Activated CD4-positive, alpha-beta memory T cell treated with anti-CD3 and anti-CD28 coated beads for 36 hours (primary cell): ENCODE results near the gene WAPL. TPM values are rescaled to one million over a fixed set of nuclear protein-coding genes. Genes with fewer than 3 reads are reported as not detected.
"Not testable (repeated sequence)": the region's sequence is repeated elsewhere in the genome, so short reads cannot be mapped to it uniquely, and the experiment has no call there.

Experiments used
- CTCF ChIA-PET: fragments of 350-600 bp; sonication (Branson Sonifier 250); formaldehyde crosslinking; loops from one replicate; lab custom pipeline; 2021; ENCODE audit warnings: antibody characterized with exemption, inconsistent platforms; lab: Charles Lee
- POLR2A ChIA-PET: fragments of 350-600 bp; sonication (Branson Sonifier 250); formaldehyde crosslinking; loops from one replicate; lab custom pipeline; 2021; ENCODE audit warnings: antibody characterized with exemption; lab: Charles Lee
- DNase-seq: peaks from one replicate; pipeline ENCODE4 v3.0.0-alpha.2; 2020
- H3K27ac Mint-ChIP-seq: one replicate; pipeline ENCODE4 v1.8.0; 2021; ENCODE audit warnings: mixed read lengths
- H3K27me3 Mint-ChIP-seq: one replicate; pipeline ENCODE4 v1.8.0; 2021; ENCODE audit warnings: mixed read lengths
- H3K36me3 Mint-ChIP-seq: one replicate; pipeline ENCODE4 v1.8.0; 2021; ENCODE audit warnings: mixed read lengths
- H3K4me1 Mint-ChIP-seq: one replicate; pipeline ENCODE4 v1.8.0; 2021; ENCODE audit warnings: low read depth, mixed read lengths
- H3K4me3 Mint-ChIP-seq: one replicate; pipeline ENCODE4 v1.8.0; 2021; ENCODE audit warnings: mild to moderate bottlenecking, mixed read lengths
- H3K9me3 Mint-ChIP-seq: one replicate; pipeline ENCODE4 v1.8.0; 2021; ENCODE audit warnings: mixed read lengths
- intact Hi-C: fragments of 100-400 bp; cut with micrococcal nuclease; formaldehyde crosslinking; loops from one replicate; pipeline ENCODE4 v1.15.1; 2023
- total RNA-seq, 2 experiments: library from RNA; stranded (reverse); gene quantifications; one replicate each; pipeline ENCODE4 v1.2.3, GENCODE V29; 2021

WAPL gene
- total RNA-seq, 2 experiments from 2014 or later = 43.6 to 44.6 TPM

- Mint-ChIP-seq H3K4me1 (peaks cover 9% of the 10 kb centered on the region), H3K36me3 (no peaks in the 10 kb centered on the region), H3K27me3 (peaks cover 24% of the 10 kb centered on the region), H3K27ac (no peak overlapping the region), H3K4me3 (no peak overlapping the region), H3K9me3 (no peaks in the 10 kb centered on the region)
- DNase-seq = no peak
- POLR2A ChIA-PET = no interaction called here
- intact Hi-C loops = no loop called here
- CTCF ChIA-PET = interaction anchor here (0.6 to 1.4 kb wide), 2 partner anchors 193 to 213 kb away, joined by 3 to 6 read pairs; no protein-coding TSS in a partner anchor
Observed at GRCh38 chr10:86391986-86392722, 129.4 kb downstream of the WAPL start.

- ChIA-PET POLR2A (no interaction called here), CTCF (interaction anchor here (1.4 to 4.6 kb wide), 3 partner anchors 9 to 194 kb away, joined by 6 to 22 read pairs (median 8); no protein-coding TSS in a partner anchor)
- Mint-ChIP-seq H3K4me3 (no peak overlapping the region), H3K4me1 (peaks cover 9% of the 10 kb centered on the region), H3K9me3 (no peaks in the 10 kb centered on the region), H3K27ac (no peak overlapping the region), H3K27me3 (peaks cover 24% of the 10 kb centered on the region), H3K36me3 (no peaks in the 10 kb centered on the region)
- intact Hi-C loops = no loop called here
- no peak for DNase-seq
Observed at GRCh38 chr10:86391236-86391840, 130.3 kb downstream of the WAPL start.

GRCh38 chr10:86390337-86391120, 131.1 kb downstream of the WAPL start:
- no peaks in the 10 kb centered on the region for H3K36me3 Mint-ChIP-seq
- H3K4me3 Mint-ChIP-seq = no peak overlapping the region
- H3K4me1 Mint-ChIP-seq = peaks cover 9% of the 10 kb centered on the region
- intact Hi-C loops = no loop called here
- no peak for DNase-seq
- POLR2A ChIA-PET = no interaction called here
- H3K9me3 Mint-ChIP-seq = no peaks in the 10 kb centered on the region
- CTCF ChIA-PET = interaction anchor here (1.7 to 4.6 kb wide), 3 partner anchors 9 to 195 kb away, joined by 7 to 22 read pairs (median 8); no protein-coding TSS in a partner anchor
- no peak overlapping the region for H3K27ac Mint-ChIP-seq
- peaks cover 24% of the 10 kb centered on the region for H3K27me3 Mint-ChIP-seq

GRCh38 chr10:86389441-86390193, 132.0 kb downstream of the WAPL start:
- peak; percentile 39 for DNase-seq
- CTCF ChIA-PET = interaction anchor here (1.4 to 4.6 kb wide), 4 partner anchors 8 to 196 kb away, joined by 3 to 22 read pairs (median 8); no protein-coding TSS in a partner anchor
- Mint-ChIP-seq H3K27me3 (peaks cover 27% of the 10 kb centered on the region), H3K4me3 (peak overlapping the region; percentile 64), H3K4me1 (peaks cover 9% of the 10 kb centered on the region), H3K27ac (no peak overlapping the region), H3K36me3 (no peaks in the 10 kb centered on the region), H3K9me3 (no peaks in the 10 kb centered on the region)
- POLR2A ChIA-PET = no interaction called here
- intact Hi-C loops = no loop called here

GRCh38 chr10:86389109-86389440, 132.5 kb downstream of the WAPL start:
- CTCF ChIA-PET = interaction anchor here (1.4 to 4.6 kb wide), 3 partner anchors 11 to 197 kb away, joined by 3 to 22 read pairs (median 7); no protein-coding TSS in a partner anchor
- POLR2A ChIA-PET, DNase-seq, H3K36me3 Mint-ChIP-seq, H3K4me1 Mint-ChIP-seq, H3K9me3 Mint-ChIP-seq, intact Hi-C loops, H3K27ac Mint-ChIP-seq: not testable (repeated sequence)
- Mint-ChIP-seq H3K4me3 (peak overlapping the region; percentile 64), H3K27me3 (peaks cover 27% of the 10 kb centered on the region)

- Mint-ChIP-seq H3K27me3 (peaks cover 27% of the 10 kb centered on the region), H3K4me1 (peaks cover 6% of the 10 kb centered on the region), H3K4me3 (no peak overlapping the region), H3K36me3 (no peaks in the 10 kb centered on the region), H3K9me3 (no peaks in the 10 kb centered on the region), H3K27ac (no peak overlapping the region)
- DNase-seq = no peak
- ChIA-PET POLR2A (no interaction called here), CTCF (interaction anchor here (1.4 to 4.6 kb wide), 3 partner anchors 12 to 197 kb away, joined by 3 to 22 read pairs (median 7); no protein-coding TSS in a partner anchor)
- intact Hi-C loops = no loop called here
Observed at GRCh38 chr10:86388119-86388704, 133.4 kb downstream of the WAPL start.

GRCh38 chr10:86387178-86387794, 134.3 kb downstream of the WAPL start:
- ChIA-PET CTCF (interaction anchor here (4.6 kb wide), 1 partner anchor 13 kb away, joined by 22 read pairs; no protein-coding TSS in a partner anchor), POLR2A (no interaction called here)
- Mint-ChIP-seq H3K9me3 (no peaks in the 10 kb centered on the region), H3K4me3 (no peak overlapping the region), H3K27me3 (peaks cover 27% of the 10 kb centered on the region), H3K36me3 (no peaks in the 10 kb centered on the region), H3K4me1 (peaks cover 6% of the 10 kb centered on the region), H3K27ac (no peak overlapping the region)
- intact Hi-C loops = no loop called here
- no peak for DNase-seq

GRCh38 chr10:86385806-86386205, 135.8 kb downstream of the WAPL start:
- no peak for DNase-seq
- POLR2A ChIA-PET = no interaction called here
- Mint-ChIP-seq H3K9me3 (no peaks in the 10 kb centered on the region), H3K27me3 (peaks cover 29% of the 10 kb centered on the region), H3K27ac (no peak overlapping the region), H3K36me3 (no peaks in the 10 kb centered on the region), H3K4me3 (no peak overlapping the region), H3K4me1 (peaks cover 6% of the 10 kb centered on the region)
- intact Hi-C loops = no loop called here
- CTCF ChIA-PET = interaction anchor here (0.9 kb wide), 1 partner anchor 199 kb away, joined by 3 read pairs; no protein-coding TSS in a partner anchor

Other genes starting within 250 kb of the WAPL start
- gene GRID1, start 155.0 kb downstream of the WAPL start, total RNA-seq = not detected
- gene OPN4, start 132.8 kb upstream of the WAPL start, total RNA-seq = not detected
- gene LDB3, start 146.7 kb upstream of the WAPL start, total RNA-seq = under 1 TPM; 0.12 to 0.43 TPM
- gene BMPR1A, start 234.8 kb upstream of the WAPL start, total RNA-seq = 10 to 100 TPM; 10.8 to 13.6 TPM